HG03025 (cell line): ENCODE measurements around the gene FAM107B.
"Not testable (repeated sequence)": the region's sequence is repeated elsewhere in the genome, so short reads cannot be mapped to it uniquely, and the experiment has no call there.

Source experiments
- ATAC-seq: cut with Tn5 transposase; IDR thresholded peaks from one replicate; pipeline ENCODE4 v1.9.1; 2021; ENCODE audit warnings: mild to moderate bottlenecking, moderate library complexity; ENCODE audit not compliant: unreplicated experiment, low FRiP score

The FAM107B gene

DNA sequence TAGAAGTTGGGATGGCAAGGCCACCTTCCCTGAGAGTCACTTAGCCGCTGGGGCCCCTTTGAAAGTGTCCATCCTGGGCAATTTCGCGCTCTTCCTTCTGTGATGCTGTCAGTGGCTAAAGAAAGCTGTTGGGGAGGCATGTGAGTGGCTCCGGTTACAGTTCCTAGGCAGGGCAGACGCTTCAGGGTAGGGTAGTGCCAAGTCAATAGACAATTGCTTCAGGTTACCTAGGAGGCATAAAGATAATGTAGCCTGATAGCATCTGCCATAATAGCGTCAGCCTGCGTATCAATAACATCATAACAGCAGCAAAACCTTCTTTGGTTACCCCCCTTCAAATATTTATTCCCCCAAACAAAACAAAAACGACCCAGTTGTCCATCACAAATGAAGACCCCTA lies at the start of gene FAM107B:
FAM107B (minus strand) TSS at position 101 of the 400 bp plus-strand sequence. CDS start 234 bp downstream, outside the sequence.
- ATAC-seq = no peak

GRCh38 chr10:14823966-14824365 lies 49.3 kb upstream of the FAM107B start:
- no peak for ATAC-seq

DNA sequence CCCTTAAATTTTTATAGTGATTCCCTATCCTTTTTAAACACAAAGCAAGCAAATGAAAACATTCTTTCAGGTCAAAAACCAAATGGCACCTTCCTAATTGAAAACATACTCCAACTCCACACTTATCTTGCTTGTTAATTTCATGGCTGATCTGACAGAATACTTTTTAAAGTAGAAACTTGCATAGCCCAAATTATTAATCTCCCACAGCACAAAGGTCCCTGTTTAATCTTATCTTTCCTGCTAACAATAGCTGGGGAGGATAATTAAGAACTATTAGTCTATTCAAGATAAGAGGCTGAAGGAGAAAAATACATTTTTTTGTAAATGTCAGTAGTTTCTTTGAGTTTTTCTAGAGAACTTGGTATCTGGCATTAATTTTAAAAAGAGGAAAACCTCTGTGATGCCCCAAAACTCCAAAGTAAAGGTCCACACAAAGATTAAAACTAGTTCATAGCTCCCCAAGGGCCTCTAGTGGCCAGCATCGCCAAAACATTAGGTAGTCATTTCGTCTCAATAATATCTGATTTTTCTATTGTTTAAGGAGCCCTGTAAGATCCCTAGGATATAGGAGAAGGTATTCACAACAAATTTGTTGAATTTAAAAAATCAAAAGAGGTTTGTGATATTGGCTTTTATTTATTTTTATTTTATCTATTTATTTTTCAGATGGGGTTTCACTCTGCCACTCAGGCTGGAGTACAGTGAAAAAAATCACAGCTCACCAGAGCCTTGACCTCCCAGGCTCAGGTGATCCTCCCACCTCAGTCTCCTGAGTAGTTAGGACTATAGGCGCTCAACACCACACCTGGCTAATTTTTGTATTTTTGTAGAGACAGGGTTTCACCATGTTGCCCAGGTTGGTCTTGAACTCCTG lies 48.4 kb upstream of the FAM107B start:
- ATAC-seq = no peak

- ATAC-seq = no peak
Observed at GRCh38 chr10:14821635-14822375, 47.1 kb upstream of the FAM107B start.

DNA sequence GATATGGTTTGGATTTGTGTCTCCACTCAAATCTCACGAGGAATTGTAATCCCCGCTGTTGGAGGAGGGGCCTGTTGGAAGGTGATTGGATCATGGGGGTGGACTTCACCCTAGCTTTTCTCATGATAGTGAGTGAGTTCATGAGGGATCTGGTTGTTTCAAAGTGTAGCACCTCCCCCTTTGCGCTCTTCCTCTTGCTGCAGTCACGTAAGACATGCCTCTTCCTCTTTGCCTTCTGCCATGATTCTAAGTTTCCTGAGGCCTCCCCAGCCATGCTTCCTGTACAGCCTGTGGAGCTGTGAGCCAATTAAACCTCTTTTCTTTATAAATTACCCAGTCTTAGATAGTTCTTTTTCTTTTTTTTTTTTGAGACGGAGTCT lies 46.1 kb upstream of the FAM107B start:
- ATAC-seq = no peak

DNA sequence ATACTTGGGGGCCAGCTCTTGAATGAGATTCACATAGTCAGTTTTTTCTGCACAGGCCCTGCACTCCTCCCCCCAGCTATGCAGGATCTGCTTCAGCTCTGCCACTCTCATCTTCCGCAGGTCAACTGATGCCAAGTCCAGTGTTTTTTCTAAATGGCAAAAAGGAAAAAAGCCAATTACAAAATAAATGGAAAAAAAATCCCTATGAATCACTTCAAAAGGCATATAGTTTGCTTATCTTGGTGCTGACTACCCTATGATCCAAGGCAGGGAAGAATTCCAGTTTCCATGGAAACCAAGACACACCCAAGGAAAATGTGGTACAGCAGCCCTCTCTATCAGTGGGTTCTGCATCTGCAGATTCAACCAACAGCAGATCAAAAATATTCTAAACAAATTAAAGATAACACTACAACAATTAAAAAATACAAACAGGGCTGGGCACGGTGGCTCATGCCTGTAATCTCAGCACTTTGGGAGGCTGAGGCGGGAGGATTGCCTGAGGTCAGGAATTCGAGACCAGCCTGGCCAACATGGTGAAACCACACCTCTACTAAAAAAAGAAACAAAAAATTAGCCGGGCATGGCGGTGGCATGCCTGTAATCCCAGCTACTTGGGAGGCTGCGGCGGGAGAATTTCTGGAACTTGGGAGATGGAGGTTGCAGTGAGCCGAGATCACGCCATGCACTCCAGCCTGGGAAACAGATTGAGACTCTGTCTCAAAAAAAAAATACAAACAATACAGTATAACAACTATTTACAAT lies 45.5 kb upstream of the FAM107B start:
- no peak for ATAC-seq

DNA sequence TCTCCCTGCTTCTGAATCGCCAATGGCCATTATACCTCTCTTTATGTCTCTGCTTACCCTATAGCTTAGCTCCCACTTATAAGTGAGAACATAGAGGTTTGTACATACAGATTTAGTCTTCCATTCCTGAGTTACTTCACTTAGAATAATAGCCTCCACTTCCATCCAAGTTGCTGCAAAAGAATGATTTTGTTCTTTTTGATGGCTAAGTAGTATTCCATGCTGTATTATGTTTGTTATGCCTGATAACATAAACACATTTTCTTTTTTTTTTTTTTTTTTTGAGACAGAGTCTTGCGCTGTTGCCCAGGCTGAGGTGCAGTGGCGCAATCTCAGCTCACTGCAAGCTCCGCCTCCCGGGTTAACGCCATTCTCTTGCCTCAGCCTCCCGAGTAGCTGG lies 42.0 kb upstream of the FAM107B start:
- not testable (repeated sequence) for ATAC-seq

DNA sequence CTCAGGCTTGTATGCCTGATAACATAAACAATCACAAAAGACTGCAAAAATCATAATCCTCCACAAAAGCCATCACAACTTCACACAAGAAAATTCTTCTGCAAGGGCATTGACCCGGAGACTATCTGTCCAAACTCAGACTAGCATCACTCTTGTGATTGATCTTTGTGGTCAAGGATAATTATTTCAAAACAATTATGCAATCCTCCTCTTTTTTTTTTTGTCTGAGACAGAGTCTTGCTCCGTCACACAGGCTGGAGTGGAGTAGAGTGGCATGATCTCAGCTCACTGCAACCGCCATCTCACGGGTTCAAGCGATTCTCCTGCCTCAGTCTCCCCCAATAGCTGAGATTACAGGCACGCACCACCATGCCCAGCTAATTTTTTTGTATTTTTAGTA lies 41.0 kb upstream of the FAM107B start:
- no peak for ATAC-seq

DNA sequence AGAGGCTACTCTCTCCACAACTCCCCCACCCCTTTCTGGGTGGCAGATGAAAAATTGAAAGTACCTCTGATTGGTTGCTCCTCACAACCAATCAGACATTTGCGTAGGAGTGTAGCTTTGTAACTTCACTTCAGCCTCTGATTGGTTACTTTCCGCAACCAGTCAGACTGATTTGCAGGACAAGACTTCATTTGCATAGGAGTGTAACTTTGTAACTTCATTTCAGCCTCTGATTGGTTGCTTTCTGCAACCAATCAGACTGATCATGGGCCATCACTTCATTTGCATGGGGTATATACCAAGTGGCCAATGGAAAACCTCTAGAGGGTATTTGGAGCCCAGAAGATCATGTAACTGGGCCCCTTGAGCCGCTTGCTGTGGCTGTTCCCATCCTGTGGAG lies 37.6 kb upstream of the FAM107B start:
- ATAC-seq = no peak

DNA sequence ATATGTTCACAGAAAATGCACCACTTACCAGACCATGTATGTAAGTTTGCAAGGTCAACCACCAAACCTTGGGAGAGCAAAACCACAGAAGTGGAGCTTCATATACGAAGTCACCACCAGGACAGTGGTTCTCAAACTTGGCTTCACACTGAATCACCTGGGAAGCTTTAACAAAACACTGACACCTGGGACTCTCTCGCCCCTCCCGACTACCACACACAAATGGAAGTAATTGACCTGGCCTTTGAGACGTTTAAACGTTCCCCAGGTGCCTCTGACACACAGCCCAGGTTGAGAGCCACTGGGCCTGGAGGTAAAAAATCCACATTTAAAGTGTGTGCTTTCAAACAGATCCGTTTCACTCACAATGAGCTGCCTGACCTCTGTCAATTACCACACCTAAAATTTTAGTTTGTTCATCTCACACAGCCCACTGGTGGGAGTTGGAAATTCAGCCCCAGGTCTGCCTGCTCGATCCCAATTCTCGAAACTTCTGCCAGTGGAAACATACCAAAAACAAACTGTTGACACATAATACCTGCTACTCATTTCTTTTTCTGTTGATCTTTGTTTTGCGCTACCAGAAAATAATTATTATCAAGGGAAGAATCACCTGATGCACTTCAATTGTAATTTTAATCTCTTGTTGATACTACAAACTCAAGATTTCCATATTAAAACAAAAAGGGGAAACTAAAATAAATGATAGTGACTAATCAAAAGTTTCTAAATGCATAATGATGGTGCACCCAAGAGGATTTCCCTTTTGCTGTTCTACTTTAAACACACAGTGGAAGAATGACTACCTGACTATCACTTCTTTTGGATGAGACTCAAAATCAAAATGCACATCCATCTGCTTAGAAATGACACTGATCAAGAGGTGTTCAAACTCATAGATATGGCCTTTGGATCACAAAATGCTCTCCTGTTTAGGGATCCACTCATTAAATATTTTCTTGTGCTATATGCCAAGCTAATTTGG lies 36.6 kb upstream of the FAM107B start:
- ATAC-seq = no peak

GRCh38 chr10:14806318-14806717 lies 31.6 kb upstream of the FAM107B start:
- no peak for ATAC-seq

GRCh38 chr10:14803827-14804226 lies 29.1 kb upstream of the FAM107B start:
- no peak for ATAC-seq

DNA sequence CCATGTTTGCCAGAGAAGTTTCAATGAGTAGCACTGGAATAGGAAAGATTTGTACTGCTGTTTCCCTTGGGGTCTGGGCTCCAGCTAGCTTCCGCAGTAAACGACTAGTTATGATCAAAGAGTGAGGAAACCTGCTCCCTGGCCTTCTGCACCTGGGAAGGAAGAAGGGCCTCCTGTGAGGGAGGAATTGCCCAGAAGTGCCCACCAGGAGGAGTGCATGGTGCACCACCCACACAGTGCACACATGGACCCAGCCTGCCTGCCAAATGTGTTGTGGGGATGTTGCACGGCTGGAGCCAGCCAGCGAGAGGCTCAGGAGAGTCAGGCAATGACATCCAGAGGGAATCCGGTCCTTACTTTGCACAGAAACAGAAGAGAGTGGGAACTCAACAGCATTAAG lies 27.0 kb upstream of the FAM107B start:
- ATAC-seq = no peak

DNA sequence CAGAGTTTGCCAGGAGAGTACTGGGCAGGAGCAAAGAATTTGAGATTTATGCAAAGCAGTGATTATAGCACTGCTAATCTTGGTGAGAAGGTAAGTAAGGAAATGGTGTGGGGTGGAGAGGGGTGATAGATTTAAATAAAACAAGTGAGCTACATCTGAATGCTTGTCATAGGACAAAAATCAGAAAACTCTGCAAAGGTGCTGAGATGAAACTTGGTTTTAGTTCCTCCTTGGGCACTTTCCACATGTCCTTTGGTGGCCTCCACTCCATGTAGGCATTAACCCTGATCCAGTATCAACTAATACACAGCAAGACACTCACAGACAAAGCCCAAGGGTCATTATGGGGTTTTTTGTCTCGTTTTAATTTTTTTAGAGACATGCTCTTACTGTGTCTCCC lies 25.7 kb upstream of the FAM107B start:
- ATAC-seq = no peak

- ATAC-seq = no peak
Observed at GRCh38 chr10:14798636-14799035, 23.9 kb upstream of the FAM107B start.

- ATAC-seq = no peak
Observed at GRCh38 chr10:14787938-14788337, 13.2 kb upstream of the FAM107B start.

DNA sequence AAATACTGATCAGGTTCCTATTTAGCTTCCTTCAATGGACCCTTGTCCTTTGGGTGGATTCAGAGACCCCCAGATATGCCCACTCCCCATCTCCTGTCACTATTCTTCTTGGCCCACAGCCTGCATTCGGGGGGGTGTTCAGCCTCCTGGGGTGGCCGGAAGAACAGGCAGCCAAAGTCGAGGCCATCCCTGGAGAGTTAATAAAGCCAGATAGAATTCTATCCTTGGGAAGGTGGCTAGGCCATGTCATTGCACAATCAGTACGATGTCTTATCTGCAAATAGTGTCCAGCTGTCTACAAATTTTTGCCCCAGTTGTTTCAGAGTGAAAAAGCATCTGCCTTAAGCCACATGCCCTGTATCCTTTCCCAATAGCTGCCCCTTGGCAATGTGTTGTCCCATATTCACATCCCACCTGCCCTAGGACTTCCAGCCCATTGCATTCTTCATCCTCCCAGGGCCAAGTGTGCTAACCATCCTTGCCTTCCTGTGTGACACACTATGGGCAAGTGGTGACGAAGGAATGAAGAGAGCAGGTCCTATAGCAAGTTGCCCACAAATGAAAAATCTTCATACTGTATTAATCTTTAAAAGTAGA lies 9.9 kb upstream of the FAM107B start:
- no peak for ATAC-seq

DNA sequence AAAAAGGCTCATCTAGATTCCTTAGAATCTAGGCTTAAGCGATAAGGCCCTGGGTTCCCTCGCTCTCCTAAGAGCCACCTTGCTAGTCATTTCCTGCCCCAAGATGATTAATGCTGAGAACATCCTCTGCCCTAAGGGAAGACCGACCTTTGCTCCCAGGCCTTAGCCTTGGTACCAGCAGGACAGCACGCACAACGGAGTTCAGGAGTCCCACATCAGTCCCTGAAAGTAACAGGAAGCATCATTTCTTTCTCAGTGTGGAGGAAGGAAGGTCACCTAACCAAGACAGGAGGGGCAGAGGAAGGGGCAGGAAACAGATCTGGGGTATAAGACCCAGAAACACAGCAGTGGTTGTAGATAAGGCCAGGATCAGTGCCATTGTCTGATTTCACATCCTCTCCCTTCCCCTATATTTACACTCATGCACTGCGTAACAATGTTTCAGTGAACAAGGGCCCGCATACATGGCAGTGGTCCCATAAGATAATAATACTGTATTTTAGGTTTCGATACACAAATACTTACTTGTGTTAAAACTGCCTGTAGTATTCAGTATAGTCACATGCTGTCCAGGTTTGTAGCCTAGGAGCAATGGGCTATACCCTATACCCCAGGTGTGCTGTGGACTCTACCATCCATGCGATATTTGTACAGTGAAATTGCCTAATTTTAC lies 8.1 kb upstream of the FAM107B start:
- ATAC-seq = no peak

GRCh38 chr10:14781763-14782162 lies 7.1 kb upstream of the FAM107B start:
- ATAC-seq = no peak
